Colonic mucosa (tissue), 4 donors: ENCODE measurements around the gene HIRA. TPM values are rescaled to one million over a fixed set of nuclear protein-coding genes. Genes with fewer than 3 reads are reported as not detected.

Experiments
- DNase-seq: peaks from one replicate; pipeline ENCODE4 v3.0.0-alpha.2; 2020
- H3K27ac ChIP-seq: fragments of 200-600 bp; one replicate; pipeline ENCODE4 v1.8.0; 2021
- H3K27me3 ChIP-seq: fragments of 200-600 bp; one replicate; pipeline ENCODE4 v1.8.0; 2021
- H3K36me3 ChIP-seq: fragments of 200-600 bp; one replicate; pipeline ENCODE4 v1.8.0; 2021
- H3K4me1 ChIP-seq: fragments of 200-600 bp; one replicate; pipeline ENCODE4 v1.8.0; 2021; ENCODE audit warnings: mild to moderate bottlenecking
- H3K4me3 ChIP-seq: fragments of 200-600 bp; one replicate; pipeline ENCODE4 v1.8.0; 2021
- H3K9ac ChIP-seq, 2 donors: one replicate each; pipeline ENCODE4 v1.7.0; 2013; ENCODE audit warnings: control low read depth in 2 of 2, low read depth in 2 of 2, low read length in 2 of 2
- H3K9me3 ChIP-seq: fragments of 200-600 bp; one replicate; pipeline ENCODE4 v1.8.0; 2021
- CTCF ChIP-seq: fragments of 200-600 bp; IDR thresholded peaks from one replicate; pipeline ENCODE4 v1.8.0; 2022; ENCODE audit warnings: antibody characterized with exemption, mild to moderate bottlenecking
- intact Hi-C: fragments of 100-400 bp; cut with DNase I; formaldehyde crosslinking; loops from one replicate; pipeline ENCODE4 v1.14.1; 2022
- total RNA-seq, 2 donors: library from RNA; stranded (reverse); fragmentation: NEBNext Ultra II Directional in 1 of 2; extraction: Animal tissue kit (Norgen Biotek cat#: 25700) in 1 of 2; gene quantifications; one replicate each; pipeline ENCODE4 v1.2.1, GENCODE V29; 2021
- donor health status: healthy.
- donor health status: DM: no; HTN: no; CAD: no.
- donor health status: DM: no; HTN: no; CAD: no.

The HIRA gene
- total RNA-seq, 2 donors from 2014 or later, result 22.3 to 41.5 TPM

GRCh38 chr22:19285831-19286230, 145.7 kb downstream of the HIRA start:
- H3K9me3 ChIP-seq, result no peaks in the 10 kb centered on the region
- intact Hi-C loops, result no loop called here
- no peak for TF ChIP-seq CTCF
- H3K4me1 ChIP-seq, result no peaks in the 10 kb centered on the region
- H3K4me3 ChIP-seq, result no peak overlapping the region
- H3K27ac ChIP-seq, result no peak overlapping the region
- H3K36me3 ChIP-seq, result no peaks in the 10 kb centered on the region
- no peak overlapping the region for H3K9ac ChIP-seq
- H3K27me3 ChIP-seq, result no peaks in the 10 kb centered on the region
- DNase-seq, result no peak

Other genes starting within 250 kb of the HIRA start
- 1 to 10 TPM; 3.4 to 3.5 TPM for gene CLTCL1, start 140.0 kb downstream of the HIRA start, total RNA-seq
- 10 to 100 TPM; 16.1 to 24.7 TPM for gene MRPL40, start 812 bp upstream of the HIRA start, total RNA-seq
- gene C22orf39, start 16.0 kb upstream of the HIRA start, total RNA-seq, result 10 to 100 TPM; 21.6 to 21.8 TPM
- 10 to 100 TPM; 45.7 to 73.6 TPM for gene UFD1, start 47.5 kb upstream of the HIRA start, total RNA-seq
- gene CDC45, start 48.2 kb upstream of the HIRA start, total RNA-seq, result 10 to 100 TPM in 1 of 2 donors, 1 to 10 TPM in 1; 5.1 to 35.9 TPM
- gene CLDN5, start 92.7 kb upstream of the HIRA start, total RNA-seq, result 10 to 100 TPM; 10.4 to 31.0 TPM